Hepatic stellate cell (primary cell): Measurements from ENCODE around the gene MRPL2.

Experiments used
- DNase-seq: peaks from one replicate; pipeline ENCODE4 v3.0.0; 2011; ENCODE audit warnings: low spot score

MRPL2 gene

DNA sequence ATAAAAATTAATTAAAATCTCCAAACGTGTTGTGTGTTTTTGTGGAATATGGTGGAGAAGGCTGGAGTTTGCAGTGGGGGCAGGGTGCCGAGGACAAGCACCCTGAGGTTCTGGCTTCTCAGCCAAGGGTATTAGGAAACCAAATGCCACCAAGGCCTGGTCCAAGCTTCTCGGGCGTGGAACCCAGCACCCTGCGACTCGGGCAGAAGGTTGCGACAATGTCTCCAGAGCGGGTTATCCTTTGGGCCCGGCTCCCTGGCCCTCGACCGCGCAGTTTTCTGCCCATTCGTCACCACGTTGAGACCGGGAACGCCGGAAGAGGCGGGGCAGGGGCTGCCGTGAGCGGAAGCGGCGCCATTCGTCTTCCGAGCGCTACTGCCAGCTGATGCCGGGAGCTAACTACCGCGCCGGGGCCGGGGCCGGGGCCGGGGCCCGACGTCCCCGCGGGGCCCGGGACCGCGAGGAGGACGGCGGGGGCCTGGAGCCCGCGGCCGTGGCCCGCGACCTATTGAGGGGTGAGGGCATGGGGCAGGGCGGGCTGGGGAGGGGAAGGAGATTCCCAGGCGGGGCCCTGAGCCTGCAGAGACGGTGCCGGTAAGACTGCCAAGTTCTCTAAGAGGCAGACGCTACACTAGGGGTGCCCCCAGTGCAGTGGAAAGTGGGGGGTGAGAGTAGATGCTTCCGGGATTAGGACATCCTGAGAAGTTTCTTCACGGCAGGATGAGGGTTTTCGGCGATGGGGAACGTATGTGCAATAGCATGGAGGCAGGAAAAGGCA, 37.8 kb downstream of the MRPL2 start, which contains the start of gene RRP36:
TSS of gene RRP36 (plus strand) at position 354 of the 778 bp plus-strand sequence. CDS start at position 386, 32 bp downstream.
- DNase-seq = peak; percentile 95

DNA sequence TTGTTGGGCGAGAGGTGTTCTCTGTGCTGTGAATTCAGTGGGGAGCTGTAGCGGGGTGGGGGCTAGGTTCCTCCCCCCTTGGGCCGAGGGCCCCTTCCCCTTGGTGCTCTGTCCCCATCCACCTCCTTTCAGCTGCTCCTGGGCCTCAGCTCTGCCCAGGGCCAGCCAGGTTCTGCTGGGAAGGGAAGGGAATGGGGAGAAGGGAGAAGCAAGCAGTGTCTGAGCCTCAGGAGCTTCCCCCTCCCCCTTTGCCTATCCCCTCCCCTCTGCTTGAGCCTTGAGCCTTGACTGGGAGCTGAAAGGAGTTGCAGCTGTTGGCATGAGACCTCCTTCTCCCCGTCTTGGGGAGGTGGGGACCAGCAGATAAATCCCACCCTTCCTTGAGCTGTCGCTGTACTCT, 38.4 kb downstream of the MRPL2 start:
- DNase-seq = no peak

DNA sequence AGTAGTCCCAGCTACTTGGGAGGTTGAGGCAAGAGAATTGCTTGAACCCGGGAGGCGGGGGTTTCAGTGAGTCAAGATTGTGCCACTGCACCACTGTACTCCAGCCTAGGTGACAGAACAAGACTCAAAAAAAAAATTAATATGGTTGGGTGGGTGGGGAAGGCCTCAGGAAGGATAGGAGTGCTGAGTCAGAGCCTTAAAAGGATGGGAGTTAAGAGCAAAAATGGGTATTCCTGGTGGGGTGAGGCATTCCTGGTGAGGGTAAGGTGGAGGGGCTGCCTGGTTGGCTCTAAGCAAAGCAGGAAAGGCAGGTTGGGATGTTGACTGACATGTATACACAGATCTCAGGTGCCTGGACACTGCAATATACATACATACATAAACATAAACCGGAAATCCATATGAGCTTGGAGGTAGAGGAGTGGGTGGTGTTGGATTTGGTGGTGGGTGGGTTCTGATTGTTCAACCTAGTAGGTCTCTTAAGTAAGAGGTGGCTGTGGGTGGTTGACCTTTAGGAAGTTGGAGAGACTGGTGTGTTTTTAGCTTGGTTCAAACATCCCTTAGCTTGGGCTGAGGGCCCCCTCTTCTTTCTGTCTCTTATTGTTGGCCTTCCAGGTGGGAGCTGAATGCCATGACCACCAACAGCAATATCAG, 39.1 kb downstream of the MRPL2 start:
- no peak for DNase-seq

DNA sequence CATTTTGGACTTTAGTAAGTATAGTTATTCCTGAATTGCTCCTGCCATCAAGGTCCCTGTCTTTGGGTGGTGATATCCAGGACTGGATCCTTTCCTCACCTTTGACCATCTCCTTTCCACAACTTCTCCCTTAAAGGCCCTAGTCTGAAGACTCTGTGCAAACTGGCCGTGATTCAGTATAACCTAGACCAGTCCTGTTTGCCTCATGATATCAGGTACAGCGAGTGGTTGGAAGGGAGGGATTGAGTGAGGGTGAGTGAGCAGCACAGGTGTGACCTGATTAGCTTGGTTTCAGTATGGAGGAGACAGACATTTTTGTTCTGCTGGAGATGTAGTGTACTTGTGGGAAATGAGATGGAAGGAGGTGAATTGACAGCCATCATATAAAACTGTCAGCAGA, 40.1 kb downstream of the MRPL2 start:
- no peak for DNase-seq

DNA sequence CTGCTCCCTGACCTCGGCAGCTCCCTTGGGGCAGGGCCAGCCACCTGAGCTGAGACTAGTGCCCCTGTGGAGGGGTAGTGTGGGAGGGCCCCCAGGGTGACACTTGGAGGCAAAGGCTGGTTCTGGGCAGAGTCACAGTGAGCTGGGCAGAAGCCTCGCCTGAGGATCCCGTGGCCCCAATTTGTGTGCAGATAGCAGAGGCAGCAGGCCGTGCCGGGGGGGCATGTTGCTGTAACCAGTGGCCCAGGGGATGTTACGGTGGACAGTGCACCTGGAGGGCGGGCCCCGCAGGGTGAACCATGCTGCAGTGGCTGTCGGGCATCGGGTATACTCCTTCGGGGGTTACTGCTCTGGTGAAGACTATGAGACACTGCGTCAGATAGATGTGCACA, 42.3 kb downstream of the MRPL2 start:
- no peak for DNase-seq

DNA sequence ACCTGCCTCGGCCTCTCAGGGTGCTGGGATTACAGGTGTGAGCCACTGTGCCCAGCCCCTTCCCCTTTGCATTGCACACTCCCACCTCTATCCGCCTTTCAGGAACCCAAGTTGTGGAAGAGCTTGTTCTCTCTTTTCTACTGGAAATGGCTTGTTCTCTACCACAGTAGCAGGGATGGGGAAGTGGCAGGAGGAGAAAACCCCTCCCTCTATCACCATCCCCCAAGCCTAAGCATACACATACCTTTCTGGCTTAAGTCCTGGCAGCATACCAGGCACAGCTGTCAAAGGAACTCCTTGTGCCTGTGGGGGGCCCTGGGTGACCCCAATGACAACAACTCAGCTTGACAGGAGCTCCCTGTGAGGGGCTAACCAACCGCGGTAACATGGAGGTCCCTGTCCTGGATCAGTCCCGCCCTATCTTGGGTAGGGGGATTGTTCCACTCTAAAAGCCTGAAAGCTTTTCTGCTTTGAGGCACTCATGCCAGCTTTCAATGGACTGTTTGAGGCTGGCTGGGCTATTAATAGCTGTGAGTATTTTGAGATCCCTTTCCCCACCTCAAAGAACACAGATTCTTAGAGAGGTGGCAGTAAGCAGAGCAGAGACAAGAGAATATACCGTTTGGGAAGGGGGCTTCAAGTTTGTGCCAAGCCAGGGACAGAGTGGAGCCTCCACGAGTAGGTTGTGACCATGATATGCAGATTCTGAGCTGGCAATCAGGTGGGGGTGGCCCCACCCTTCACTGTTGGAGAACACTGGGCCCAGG, 42.9 kb downstream of the MRPL2 start:
- DNase-seq = no peak

DNA sequence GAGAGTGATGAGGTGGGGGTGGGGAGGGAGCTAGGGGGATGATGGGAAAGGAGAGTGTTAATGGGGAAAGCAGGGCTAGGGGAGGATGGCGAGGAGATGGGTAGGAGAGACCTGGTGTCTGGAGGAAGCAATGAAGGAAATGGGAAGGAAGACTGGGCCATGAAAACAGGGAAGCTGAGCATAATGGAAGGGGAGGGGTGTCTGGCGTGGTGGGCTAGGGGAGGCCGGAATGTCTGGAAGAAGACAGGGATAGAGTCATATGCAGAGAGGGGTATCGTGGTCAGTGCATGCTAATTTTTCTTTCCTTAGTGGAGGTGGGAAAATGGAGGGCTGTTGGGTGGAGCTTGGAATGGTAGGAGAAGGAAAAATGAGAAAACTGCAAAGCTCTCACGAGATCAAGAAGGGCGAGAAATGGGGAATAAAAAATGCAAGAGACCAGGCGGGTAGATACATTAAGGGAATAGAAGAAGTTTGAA, 44.8 kb downstream of the MRPL2 start:
- DNase-seq = peak; percentile 78

DNA sequence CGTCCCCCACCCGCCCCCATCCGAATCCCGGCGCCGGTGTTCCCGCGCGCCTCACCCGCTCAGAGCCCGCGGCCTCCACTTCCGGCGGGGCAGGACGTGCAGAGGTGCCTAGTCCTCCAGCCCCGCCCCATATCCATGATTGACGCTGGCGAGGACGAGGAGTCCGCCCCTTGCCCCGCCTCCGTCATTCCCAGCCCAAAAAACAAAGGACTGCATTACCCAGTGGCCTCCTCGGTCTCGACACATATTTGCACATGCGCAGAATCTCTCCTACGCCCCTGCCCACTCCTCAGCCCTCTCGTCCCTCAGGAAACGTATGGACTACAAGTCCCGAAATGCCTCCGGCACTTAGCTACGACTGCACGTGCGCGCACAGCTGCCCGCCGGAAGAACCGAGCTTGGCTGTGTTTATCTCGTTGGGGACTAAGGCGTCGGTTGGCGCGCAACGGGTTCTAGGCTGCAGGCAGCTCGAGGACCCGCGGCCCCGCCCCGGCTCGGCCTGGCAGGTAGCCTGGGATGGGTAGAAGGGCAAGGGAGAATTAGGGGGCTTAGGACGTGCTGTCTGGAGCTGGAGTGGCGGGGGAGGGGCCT, 45.3 kb downstream of the MRPL2 start, which contains the start of the genes KLHDC3 and MEA1:
TSS of gene KLHDC3 (plus strand) at position 407 of the 591 bp plus-strand sequence. CDS start 2,944 bp downstream, outside the sequence.
TSS of gene MEA1 (minus strand) at position 104 of the 591 bp plus-strand sequence. CDS start 133 bp downstream, outside the sequence.
- peak; percentile 99 for DNase-seq

DNA sequence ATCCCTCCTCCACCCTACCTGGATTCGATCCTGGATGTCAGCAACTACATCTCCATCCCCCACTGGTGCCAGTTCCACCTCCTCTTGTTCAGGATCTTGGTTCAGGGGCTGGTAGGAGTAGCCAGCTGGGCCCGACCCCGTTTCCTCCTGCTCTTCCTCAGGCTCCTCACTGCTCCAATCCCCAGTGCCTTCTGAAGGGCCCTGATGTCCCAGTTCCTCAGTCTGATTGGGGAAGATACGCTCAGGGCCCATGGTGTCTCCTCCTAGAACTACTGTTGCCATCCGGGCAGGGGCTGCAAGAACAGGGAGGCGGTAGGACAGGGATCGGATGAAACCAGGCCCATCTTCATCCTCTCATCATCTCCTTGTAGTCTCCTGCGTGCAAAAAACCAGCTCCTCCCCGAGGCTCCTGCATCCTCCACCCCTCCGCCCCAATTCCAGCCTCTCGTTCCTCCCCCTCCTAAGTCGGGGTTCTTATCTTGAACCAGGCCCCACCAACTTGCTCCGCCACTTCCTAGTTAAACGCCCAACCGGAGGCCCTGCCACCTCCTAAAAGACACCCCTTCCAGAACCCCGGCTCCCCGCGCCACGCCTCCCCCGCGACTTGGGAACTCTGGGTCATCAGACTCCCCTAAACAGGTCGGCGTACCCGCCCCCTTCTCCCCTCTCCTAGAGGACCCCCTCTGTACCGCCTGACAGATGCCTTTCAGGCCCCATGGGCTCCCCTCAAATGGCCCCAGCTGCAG, 46.0 kb downstream of the MRPL2 start:
- DNase-seq = peak; percentile 43

DNA sequence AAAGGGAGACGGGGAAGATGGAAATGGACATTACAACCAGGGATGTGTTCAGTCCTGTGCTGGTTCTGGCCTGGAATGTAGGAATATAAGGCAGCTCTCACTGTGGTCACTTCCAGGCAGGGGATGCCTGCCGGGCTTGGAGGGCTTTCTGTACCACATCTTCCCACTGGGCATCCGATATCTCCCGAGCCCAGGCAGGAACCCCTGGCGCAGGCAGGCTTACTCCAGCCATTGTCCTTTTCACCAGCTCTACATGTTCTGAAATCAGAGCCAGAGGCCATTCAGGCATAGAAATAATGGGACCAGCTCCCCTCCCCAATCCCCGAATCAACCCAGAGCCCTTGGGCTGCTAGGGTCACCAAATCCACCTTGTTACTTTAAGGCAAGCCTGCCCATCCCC, 46.9 kb downstream of the MRPL2 start:
- DNase-seq = no peak

DNA sequence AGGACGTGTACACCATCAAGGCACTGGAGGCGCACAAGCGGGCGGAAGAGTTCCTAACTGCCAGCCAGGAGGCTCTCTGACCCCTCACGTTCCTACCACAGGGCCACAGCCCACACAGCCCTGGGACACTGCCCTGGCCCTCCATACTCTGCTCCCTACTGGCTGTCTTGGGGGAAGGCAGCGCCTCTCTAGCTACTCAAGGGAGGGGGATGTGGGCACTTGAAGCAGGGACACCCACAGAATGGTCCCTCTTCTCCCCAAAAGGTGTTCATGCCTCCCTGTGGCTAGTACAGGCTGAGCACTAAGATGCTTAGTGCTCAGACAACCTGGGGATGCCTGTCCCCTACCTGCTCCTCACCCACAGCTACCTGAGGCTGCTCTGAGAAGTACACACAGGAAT, 48.0 kb downstream of the MRPL2 start:
- no peak for DNase-seq

DNA sequence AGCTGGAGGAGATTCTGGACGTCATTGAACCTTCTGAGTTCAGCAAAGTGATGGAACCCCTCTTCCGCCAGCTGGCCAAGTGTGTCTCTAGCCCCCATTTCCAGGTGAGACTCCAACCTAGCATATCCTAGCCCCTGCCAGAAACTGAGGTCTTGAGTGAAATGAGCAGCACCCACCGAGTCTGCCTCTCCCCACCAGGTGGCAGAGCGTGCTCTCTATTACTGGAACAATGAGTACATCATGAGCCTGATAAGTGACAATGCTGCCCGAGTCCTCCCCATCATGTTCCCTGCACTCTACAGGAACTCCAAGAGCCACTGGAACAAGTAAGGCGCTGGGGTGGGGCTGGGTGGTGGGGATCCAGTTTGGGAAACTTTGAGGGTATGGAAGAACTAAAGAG, 50.1 kb downstream of the MRPL2 start:
- DNase-seq = peak; percentile 63

DNA sequence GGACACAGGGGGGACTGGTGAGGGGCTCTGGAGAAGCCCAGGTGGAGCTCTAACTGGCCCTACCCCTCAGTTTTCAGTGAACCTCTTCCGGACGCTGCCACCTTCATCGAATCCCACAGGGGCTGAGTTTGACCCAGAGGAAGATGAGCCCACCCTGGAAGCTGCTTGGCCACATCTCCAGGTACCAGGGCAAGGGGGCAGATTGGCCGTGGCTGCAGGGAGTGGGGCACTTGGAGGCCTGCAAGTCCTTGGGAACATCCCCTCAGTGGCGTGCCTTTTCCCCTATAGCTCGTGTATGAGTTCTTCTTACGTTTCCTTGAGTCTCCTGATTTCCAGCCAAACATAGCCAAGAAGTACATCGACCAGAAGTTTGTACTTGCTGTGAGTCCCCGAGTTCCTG, 52.1 kb downstream of the MRPL2 start:
- no peak for DNase-seq

DNA sequence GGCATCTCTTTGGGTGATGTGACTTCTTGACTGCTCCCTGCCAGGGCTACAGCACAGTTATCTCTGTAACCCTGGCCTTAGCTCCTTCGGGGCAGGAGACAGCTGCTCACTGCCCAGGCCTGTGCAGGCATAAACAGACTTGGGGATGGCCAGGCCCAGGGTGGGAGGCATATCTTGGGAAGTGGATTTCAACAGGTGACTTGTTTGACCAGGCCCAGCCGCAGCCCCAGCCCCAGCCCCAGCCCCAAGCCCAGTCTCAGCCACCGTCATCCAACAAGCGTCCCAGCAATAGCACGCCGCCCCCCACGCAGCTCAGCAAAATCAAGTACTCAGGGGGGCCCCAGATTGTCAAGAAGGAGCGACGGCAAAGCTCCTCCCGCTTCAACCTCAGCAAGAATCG, 53.0 kb downstream of the MRPL2 start:
- DNase-seq = no peak

DNA sequence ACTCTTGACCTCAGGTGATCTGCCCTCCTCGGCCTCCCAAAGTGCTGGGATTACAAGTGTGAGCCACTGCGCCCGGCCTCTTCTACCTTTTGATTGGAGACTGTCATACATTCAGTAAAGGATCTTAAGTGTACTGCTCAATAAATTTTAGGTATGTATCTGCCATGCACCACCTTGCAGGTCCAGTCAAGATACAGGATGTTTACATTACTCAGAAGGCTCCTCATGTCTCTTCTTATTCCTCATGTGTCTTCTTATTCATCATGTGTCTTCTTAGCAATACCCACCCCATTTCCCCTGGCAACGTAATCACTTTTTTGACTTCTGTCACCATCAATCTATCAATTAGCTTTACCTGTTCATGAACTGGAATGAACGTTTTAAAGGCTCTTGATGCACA, 53.4 kb downstream of the MRPL2 start:
- DNase-seq = no peak
